AG09309 (cell line): ENCODE data around the gene SYPL1.
A peak's percentile ranks its signal among the peaks of the same experiment; 100 is the strongest.

Source experiments
- DNase-seq: peaks from one replicate; pipeline ENCODE4 v3.0.0-alpha.2; 2010; ENCODE audit warnings: low read depth
- H3K4me3 ChIP-seq: 2 replicates; pipeline ENCODE4 v1.5.1; 2011; ENCODE audit warnings: mild to moderate bottlenecking, low read depth, low read length, moderate library complexity; ENCODE audit not compliant: control insufficient read depth
- CTCF ChIP-seq: IDR thresholded peaks from 2 replicates; pipeline ENCODE4 v1.5.1; 2011; ENCODE audit warnings: mild to moderate bottlenecking, low read depth, low read length, inconsistent platforms; ENCODE audit not compliant: insufficient read depth, control insufficient read depth; ENCODE audit errors: missing control alignments

SYPL1 gene

DNA sequence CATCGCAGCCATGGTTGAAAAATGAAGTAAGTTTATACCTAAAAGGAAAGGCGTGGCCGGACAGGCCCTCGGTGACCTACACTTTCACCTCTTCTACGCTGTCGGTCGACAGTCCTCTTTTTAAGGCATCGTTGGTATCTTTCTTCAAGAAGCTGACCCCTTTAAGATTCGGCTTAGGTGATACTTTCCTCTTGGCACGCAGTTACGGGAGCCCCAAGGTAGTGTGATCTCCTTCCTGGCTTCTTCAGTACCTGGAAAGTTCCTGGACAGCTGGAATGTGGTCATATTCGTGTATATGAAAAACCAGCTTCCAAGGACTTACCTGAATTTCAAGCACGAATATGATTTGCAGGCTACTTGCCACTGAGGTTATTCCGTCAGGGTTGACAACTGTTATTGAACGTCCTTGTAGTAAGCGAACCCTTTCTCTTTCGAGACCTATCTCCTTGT, 885 bp upstream of the SYPL1 start:
- TF ChIP-seq CTCF, result no peak
- no peak overlapping the region for H3K4me3 ChIP-seq
- no peak for DNase-seq

DNA sequence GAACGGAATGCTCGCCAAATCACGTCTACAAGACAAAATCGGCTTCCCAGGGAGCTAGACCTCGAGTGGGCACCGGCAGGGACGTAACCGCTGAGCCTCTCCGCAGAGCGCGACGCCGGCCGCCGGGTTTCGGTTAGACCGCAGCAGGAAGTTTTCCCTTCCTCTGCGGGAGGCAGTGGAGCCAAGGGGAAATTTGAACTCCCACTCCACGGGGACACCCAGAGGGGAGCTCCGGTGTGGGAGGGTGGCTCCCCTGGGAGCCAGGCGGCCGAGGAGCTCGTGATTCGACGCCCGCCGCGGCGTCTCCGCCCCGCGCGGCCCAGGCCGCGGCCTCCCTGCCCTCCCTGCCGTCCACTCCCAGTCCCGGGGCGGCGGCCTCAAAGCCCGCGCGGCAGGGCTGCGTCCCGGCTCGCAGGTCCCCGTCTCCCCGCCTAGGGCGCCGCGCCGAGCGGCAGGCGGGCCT, 426 bp downstream of the SYPL1 start:
- TF ChIP-seq CTCF, result no peak
- no peak for DNase-seq
- H3K4me3 ChIP-seq, result peak overlapping the region; percentile 76

DNA sequence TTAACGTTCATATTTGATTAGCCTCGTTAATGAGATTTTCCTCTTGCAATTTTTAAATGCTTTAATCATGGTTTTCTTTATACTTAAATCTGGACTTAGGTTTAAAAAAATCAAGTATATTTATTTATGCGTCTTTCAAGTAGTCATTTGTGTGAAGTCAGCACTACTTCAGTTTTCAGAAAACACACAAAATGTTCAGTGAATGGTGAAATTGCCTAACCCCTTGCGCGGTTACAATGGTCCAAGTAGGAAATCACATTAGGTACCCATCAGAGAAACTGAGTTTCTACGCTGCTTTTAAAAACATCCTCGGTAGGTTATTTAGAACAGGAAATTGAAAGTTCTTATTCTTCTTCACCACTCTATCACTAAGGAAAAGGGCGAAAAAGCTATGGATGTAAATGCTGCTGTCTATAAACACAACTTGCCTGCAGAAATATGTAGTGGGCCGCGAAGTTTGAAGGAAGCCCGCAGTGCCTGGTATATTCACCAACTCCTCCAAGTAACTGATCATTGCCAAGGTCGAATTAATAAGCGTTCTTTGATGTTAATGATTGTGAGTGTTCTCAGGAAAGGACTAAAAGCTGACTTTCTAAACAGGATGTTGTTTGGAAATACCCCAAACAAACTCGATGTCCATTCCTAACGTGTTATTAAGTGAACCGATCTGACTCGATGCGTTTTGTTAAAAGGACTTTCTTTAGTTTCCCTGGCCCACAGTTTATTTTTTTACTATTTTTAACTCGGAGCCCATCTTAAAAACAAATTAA, 1.0 kb downstream of the SYPL1 start:
- no peak for TF ChIP-seq CTCF
- peak overlapping the region; percentile 76 for H3K4me3 ChIP-seq
- no peak for DNase-seq

- no peak for TF ChIP-seq CTCF
- no peak for DNase-seq
- no peak overlapping the region for H3K4me3 ChIP-seq
Observed at GRCh38 chr7:106110238-106110560, 1.9 kb downstream of the SYPL1 start.

DNA sequence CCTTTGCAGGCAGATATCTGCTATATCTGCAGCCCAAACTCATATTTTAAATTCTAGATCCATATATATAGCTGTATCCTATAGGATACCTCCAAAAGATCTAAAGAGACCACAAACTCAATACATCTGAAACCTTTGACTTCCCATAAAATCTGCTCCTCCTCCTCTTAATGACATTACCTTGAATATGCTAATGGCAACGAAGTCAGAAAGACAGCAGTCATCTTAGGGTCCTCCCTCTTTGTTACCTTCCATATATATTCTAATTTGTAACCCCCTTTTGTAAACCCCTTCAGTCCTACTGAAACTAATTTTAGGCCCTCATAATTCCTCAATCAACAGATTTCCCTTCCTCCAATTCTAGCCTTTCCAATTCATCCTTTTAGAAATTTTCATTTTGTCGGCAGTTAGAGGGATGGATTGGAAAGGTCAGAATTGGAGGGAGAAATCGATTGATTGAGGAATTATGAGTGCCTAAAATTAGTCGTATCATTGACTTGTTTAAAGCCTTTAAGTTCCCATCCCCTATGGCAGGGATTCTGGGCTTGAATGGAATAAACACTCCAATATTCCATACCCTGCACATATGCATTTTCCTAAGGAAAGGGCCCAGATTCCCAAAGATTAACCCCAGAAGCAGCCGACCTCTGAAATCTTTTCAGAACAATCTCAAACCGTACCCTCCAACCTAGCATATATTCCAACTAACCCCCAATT, 2.4 kb downstream of the SYPL1 start:
- H3K4me3 ChIP-seq, result no peak overlapping the region
- no peak for TF ChIP-seq CTCF
- DNase-seq, result no peak

GRCh38 chr7:106108991-106109390, 3.1 kb downstream of the SYPL1 start:
- no peak for DNase-seq
- no peak for TF ChIP-seq CTCF
- H3K4me3 ChIP-seq, result no peak overlapping the region
